Measurements from ENCODE around the gene RADIL. TPM values are rescaled to one million over a fixed set of nuclear protein-coding genes. Genes with fewer than 3 reads are reported as not detected.
A peak's percentile ranks its signal among the peaks of the same experiment; 100 is the strongest.

RADIL gene
- total RNA-seq, 1 experiment from 2014 or later = 1.3 TPM

DNA sequence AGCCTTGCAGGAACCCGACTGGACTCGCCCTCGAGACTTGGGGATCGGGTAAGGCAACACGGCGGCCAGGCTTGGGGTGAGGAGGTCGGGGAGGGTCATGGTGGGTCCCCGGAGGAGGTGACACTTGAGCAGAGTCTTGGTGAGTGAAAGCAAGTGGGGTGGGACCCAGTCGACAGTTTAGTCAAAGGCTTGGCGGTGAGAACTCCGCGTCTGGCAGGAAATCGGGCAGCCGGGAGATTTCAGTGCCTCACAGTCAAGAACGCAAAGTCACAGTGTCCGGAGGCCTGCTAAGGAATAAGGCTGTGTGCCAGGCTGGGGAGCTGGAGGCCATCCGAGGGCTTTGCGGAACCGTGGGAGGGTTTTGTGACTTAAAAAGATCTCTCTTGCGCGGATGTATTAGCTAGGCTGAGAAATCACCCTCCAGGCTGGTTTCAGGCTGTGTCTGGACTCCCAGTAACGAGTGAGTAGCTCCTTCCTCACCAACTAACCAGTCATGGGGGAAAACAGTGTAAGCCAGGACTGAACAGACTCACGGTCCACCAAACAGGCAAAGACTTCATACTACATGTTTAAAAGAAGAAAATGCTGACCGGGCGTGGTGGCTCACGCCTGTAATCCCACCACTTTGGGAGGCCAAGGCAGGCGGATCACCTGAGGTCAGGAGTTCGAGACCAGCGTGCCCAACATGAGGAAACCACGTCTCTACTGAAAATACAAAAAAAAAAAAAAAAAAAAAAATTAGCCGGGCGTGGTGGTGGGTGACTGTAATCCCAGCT lies 107.5 kb downstream of the RADIL start:
- no peak for DNase-seq (ENCODE audit: low spot score)

DNA sequence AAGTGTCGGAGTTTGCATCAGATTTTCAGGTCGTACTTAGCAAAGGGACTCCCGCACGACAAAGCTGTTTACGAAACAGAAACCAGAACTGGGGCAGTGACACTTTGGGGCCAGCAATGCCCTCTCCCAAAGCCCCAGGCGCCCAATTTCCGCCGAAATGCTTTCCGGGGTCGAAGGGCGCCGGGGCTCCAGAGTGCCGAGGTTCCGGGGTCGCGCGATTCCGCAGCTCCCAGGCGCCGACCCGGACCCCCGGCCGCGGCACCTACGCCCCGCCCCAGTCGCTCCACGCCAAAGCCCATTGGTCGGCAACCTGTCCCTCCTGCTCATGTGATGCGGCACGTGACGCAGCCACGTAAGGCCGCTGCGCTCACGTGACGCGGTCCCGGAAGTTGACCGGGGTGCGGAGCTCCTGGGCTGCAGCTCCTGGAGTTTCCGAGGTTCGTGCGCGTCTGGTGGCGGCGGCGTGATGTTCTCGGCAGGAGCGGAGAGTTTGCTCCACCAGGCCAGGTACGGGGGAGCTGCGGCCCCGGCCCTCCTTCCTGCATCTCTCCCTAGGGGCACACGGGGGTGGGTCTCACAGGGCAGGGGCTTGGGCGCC lies 108.2 kb downstream of the RADIL start, which contains the start of gene AP5Z1:
AP5Z1 (plus strand) TSS at position 374 of the 598 bp plus-strand sequence; CDS start at position 467, 93 bp downstream.
- peak; percentile 100 for DNase-seq (ENCODE audit: low spot score)

GRCh38 chr7:4774658-4775249 lies 108.8 kb downstream of the RADIL start:
- DNase-seq (ENCODE audit: low spot score) = no peak

- DNase-seq (ENCODE audit: low spot score) = no peak
These were observed 109.5 kb downstream of the RADIL start for GRCh38 chr7:4774007-4774406.

DNA sequence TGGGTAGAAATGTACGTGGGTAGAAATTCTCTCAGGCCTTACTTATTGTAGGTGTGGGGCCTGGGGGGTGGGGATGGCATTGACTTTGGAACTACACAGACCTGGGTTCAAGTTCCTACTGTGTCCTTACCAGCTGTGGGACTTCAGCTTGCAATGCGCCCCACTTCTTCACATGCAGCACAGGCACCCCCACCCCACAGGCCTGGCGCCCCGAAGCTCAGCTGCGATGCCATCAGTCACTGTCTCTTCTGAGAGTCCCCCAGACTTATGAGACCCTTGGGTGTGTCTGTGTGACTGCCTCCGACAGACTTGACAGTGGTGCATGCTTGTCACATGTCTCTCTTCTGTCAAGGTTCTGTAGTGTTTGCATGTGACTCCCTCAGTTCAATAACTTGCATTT lies 111.2 kb downstream of the RADIL start:
- DNase-seq (ENCODE audit: low spot score) = no peak

- DNase-seq (ENCODE audit: low spot score) = no peak
These were observed 111.8 kb downstream of the RADIL start for GRCh38 chr7:4771737-4772136.

- no peak for DNase-seq (ENCODE audit: low spot score)
These were observed 112.6 kb downstream of the RADIL start for GRCh38 chr7:4770886-4771285.

DNA sequence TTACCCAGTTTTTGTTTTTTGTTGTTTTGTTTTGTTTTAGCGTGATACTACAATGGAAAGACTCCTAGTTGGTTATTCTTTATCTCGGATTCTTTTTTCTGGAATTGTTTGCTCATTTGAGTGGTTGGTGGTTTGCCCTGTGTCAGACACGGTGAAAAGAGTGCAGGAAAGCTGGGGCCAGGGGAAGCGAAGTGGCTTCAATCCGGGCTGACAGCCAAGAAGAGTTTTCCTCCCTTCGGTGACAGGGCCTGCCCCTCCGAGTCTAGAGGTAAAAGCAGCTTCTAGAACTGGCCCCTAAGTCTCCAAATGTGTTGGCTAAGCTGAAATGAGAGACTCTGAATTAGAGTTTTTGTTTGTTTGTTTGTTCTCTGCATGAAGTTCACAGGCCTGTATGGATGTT lies 113.8 kb downstream of the RADIL start:
- no peak for DNase-seq (ENCODE audit: low spot score)

DNA sequence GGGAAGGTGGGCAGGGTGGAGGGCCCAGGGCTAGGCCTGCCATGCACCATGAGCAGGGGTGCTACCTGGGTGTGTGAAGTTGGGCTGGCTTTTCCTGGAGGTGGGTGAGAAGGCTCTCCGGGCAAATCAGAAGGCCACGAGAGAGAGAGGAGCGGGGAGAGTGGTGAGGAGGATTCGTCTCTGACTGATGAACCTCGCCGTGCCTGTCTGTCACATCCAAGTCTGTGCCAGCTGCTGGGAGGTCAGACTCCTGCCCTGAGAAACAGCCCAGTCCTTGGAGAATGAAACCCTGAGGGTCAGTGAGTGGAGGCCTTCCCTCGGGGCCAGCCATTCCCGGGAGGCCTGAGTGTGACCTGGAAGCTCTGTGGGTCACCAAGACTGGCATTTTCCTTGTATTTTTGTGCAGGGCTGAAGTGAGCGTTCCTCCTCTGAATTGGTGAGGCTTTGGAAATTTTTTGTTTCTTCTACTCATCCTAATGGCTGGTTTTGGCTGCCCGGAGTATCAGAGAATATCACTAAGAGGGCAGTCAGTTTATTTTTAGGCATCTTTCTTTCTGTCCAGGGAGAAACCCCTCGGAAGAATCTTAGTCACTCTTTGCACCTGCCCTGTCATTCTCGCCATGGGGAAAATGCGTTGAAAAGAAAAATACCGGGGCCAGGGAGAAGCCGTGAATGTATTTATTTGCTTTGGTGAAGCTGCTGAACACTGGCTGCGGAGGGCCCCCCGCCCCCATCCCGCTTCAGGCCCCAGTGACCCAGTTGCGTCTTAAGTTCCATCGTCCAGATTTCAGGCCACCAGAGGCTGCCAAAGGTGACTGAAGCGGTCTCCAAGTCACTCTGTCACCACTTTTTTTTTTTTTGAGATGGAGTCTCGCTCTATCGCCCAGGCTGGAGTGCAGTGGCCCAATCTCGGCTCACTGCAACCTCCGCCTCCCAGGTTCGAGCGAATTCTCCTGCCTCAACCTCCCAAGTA lies 114.6 kb downstream of the RADIL start:
- no peak for DNase-seq (ENCODE audit: low spot score)

- DNase-seq (ENCODE audit: low spot score) = no peak
These were observed 116.6 kb downstream of the RADIL start for GRCh38 chr7:4766666-4767519.

GRCh38 chr7:4765776-4766490 lies 117.6 kb downstream of the RADIL start:
- DNase-seq (ENCODE audit: low spot score) = no peak

GRCh38 chr7:4764402-4765007 lies 119.0 kb downstream of the RADIL start:
- no peak for DNase-seq (ENCODE audit: low spot score)

- DNase-seq (ENCODE audit: low spot score) = no peak
These were observed 119.7 kb downstream of the RADIL start for GRCh38 chr7:4763794-4764185.

GRCh38 chr7:4763091-4763793 lies 120.3 kb downstream of the RADIL start:
- no peak for DNase-seq (ENCODE audit: low spot score)

DNA sequence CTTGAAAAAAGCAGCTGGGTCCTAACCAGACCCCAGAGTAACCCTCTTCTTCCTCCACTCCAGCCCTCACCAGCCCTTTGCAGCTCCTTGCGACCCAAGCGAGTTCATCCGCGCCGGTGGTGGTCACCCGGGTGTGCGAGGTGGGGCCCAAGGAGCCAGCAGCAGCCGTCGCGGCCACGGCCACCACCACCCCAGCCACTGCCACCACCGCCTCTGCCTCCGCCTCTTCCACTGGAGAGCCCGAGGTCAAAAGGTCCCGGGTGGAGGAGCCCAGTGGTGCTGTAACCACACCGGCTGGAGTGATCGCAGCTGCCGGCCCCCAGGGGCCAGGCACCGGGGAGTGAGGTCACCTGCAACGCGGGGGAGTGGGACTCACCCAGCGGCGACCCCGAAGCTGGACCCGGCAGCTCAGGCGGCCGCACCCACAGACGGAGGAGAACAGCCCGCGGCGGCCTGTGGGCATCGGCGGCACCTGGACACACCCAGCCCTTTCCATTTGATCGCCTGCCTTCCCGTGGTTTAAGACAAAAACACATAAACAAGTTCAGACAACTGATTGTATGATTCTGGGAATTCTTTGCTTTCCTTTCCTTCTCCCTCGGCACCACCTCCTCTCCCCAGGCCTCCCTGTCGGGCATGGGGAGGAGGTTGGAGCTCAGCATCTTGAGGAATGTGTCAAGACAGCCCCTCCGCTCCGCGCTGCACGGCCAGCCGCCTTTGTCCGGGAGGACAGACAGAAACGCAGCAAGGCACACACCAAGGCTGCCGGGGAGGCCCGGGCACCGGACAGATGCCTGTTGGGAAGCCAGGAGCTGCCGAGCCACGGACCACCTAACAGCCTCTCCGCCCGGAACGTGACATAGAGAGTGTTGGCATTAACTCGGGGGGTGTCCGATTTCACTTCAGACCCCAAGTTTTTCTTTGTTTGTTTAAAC lies 121.1 kb downstream of the RADIL start:
- DNase-seq (ENCODE audit: low spot score) = no peak

- no peak for DNase-seq (ENCODE audit: low spot score)
These were observed 122.6 kb downstream of the RADIL start for GRCh38 chr7:4760952-4761351.

- no peak for DNase-seq (ENCODE audit: low spot score)
These were observed 124.3 kb downstream of the RADIL start for GRCh38 chr7:4759211-4759610.

GRCh38 chr7:4758791-4759190 lies 124.7 kb downstream of the RADIL start:
- no peak for DNase-seq (ENCODE audit: low spot score)
